Esophagus muscularis mucosa (tissue), 3 donors: ENCODE measurements around the gene ATF7IP2.

Experiments
- CTCF ChIP-seq, 3 experiments: fragments of 200-600 bp in 2 of 3; fragments of 450-650 bp in 1 of 3; sonication (generic) in 2 of 3; IDR thresholded peaks; one replicate each; pipeline ENCODE4 v1.5.1; 2017 to 2019; ENCODE audit warnings: antibody characterized with exemption in 3 of 3, mild to moderate bottlenecking in 2 of 3, moderate library complexity in 1 of 3
- POLR2A ChIP-seq: fragments of 450-650 bp; IDR thresholded peaks from one replicate; pipeline ENCODE4 v1.6.1; 2017; ENCODE audit warnings: antibody characterized with exemption, moderate library complexity, mild to moderate bottlenecking, low read depth
- POLR2AphosphoS5 ChIP-seq, 2 donors: sonication (generic); formaldehyde crosslinking; IDR thresholded peaks; one replicate each; pipeline ENCODE4 v1.6.1; 2017; ENCODE audit warnings: antibody characterized with exemption in 2 of 2

DNA sequence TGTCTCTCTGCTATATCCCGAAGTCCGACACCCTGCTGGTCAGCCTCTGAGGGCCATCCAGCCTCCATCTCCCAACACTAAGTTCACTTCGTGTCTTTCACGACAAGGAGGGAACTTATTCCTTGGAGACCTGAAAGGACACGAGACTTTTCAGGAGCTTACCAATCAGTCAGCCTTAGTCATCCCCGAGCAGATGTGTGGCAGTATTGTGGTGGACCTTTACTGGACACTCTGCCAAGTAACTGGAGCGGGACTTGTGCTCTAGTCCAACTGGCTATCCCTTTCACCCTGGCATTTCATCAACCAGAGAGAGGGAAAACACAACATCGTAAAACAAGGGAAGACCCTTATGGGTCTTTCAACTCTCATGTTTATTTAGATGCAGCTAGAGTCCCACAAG lies 107.4 kb downstream of the ATF7IP2 start:
- TF ChIP-seq POLR2A (no peak), POLR2AphosphoS5 (IDR thresholded peaks at IDR 0.05) (no peak), CTCF (IDR thresholded peaks at IDR 0.05) (no peak)
